Neutrophil (primary cell): ENCODE results near the gene HNRNPUL2.
A peak's percentile ranks its signal among the peaks of the same experiment; 100 is the strongest.
"Not testable (repeated sequence)": the region's sequence is repeated elsewhere in the genome, so short reads cannot be mapped to it uniquely, and the experiment has no call there.

Source experiments
- H3K27ac ChIP-seq: fragments of 200-600 bp; sonication (generic); 2 replicates; pipeline ENCODE4 v1.5.1; 2016; ENCODE audit warnings: mild to moderate bottlenecking, moderate library complexity
- H3K27me3 ChIP-seq: fragments of 200-600 bp; sonication (generic); 2 replicates; pipeline ENCODE4 v1.6.0; 2016; ENCODE audit warnings: mild to moderate bottlenecking
- H3K36me3 ChIP-seq: fragments of 200-600 bp; sonication (generic); 2 replicates; pipeline ENCODE4 v1.5.1; 2017
- H3K4me1 ChIP-seq, 2 experiments: fragments of 200-600 bp in 1 of 2; sonication (generic) in 1 of 2; 1 replicate in 1 of 2; 2 replicates in 1 of 2; pipeline versions ENCODE4 v1.5.1 to v1.6.1; 2013 to 2016; ENCODE audit warnings: low read depth in 1 of 2, low read length in 1 of 2, mild to moderate bottlenecking in 1 of 2, moderate library complexity in 1 of 2; ENCODE audit not compliant: control insufficient read depth in 1 of 2, insufficient read depth in 1 of 2
- H3K4me3 ChIP-seq, 2 experiments: fragments of 200-600 bp in 1 of 2; sonication (generic) in 1 of 2; 1 replicate in 1 of 2; 2 replicates in 1 of 2; pipeline ENCODE4 v1.5.1; 2013 to 2016; ENCODE audit warnings: low read depth in 1 of 2, low read length in 1 of 2, mild to moderate bottlenecking in 1 of 2, moderate library complexity in 1 of 2
- H3K9me3 ChIP-seq: fragments of 200-600 bp; sonication (generic); 2 replicates; pipeline ENCODE4 v1.5.1; 2016
- CTCF ChIP-seq: fragments of 200-600 bp; sonication (generic); IDR thresholded peaks from 2 replicates; pipeline ENCODE4 v1.5.1; 2016; ENCODE audit warnings: antibody characterized with exemption

Gene HNRNPUL2

GRCh38 chr11:62705880-62706849, 21.1 kb downstream of the HNRNPUL2 start:
- Histone ChIP-seq H3K27ac (peak overlapping the region; percentile 78), H3K4me3 (peak overlapping the region; percentile 75 to 83), H3K36me3 (peaks cover 7% of the 10 kb centered on the region), H3K9me3 (no peaks in the 10 kb centered on the region), H3K4me1 (peaks cover 56 to 70% of the 10 kb centered on the region in 2 experiments), H3K27me3 (no peaks in the 10 kb centered on the region)
- TF ChIP-seq CTCF = peak; percentile 47

GRCh38 chr11:62705413-62705812, 21.8 kb downstream of the HNRNPUL2 start:
- H3K9me3 ChIP-seq = no peaks in the 10 kb centered on the region
- H3K4me1 ChIP-seq = peaks cover 56 to 69% of the 10 kb centered on the region in 2 experiments
- H3K27ac ChIP-seq = peak overlapping the region; percentile 78
- no peaks in the 10 kb centered on the region for H3K36me3 ChIP-seq
- no peaks in the 10 kb centered on the region for H3K27me3 ChIP-seq
- no peak for TF ChIP-seq CTCF
- peak overlapping the region; percentile 75 to 83 for H3K4me3 ChIP-seq

GRCh38 chr11:62703921-62704320, 23.3 kb downstream of the HNRNPUL2 start:
- H3K9me3 ChIP-seq, H3K36me3 ChIP-seq, H3K27me3 ChIP-seq, H3K27ac ChIP-seq, H3K4me3 ChIP-seq: not testable (repeated sequence)
- peaks cover 46 to 58% of the 10 kb centered on the region in 2 experiments for H3K4me1 ChIP-seq

- no peak overlapping the region for H3K4me3 ChIP-seq
- peaks cover 35 to 49% of the 10 kb centered on the region in 2 experiments for H3K4me1 ChIP-seq
- no peak for TF ChIP-seq CTCF
- no peaks in the 10 kb centered on the region for H3K36me3 ChIP-seq
- H3K27ac ChIP-seq = peak overlapping the region; percentile 45
- H3K27me3 ChIP-seq = no peaks in the 10 kb centered on the region
- no peaks in the 10 kb centered on the region for H3K9me3 ChIP-seq
Observed at GRCh38 chr11:62702246-62702645, 25.0 kb downstream of the HNRNPUL2 start.

GRCh38 chr11:62694455-62695167, 32.6 kb downstream of the HNRNPUL2 start:
- no peaks in the 10 kb centered on the region for H3K27me3 ChIP-seq
- peaks cover 0 to 4% of the 10 kb centered on the region in 2 experiments for H3K4me1 ChIP-seq
- peaks cover 36% of the 10 kb centered on the region for H3K36me3 ChIP-seq
- no peak overlapping the region for H3K4me3 ChIP-seq
- H3K27ac ChIP-seq = peak overlapping the region; percentile 29
- TF ChIP-seq CTCF = peak; percentile 76
- H3K9me3 ChIP-seq = no peaks in the 10 kb centered on the region

- not testable (repeated sequence) for H3K27me3 ChIP-seq, H3K9me3 ChIP-seq, H3K4me3 ChIP-seq, H3K4me1 ChIP-seq, H3K27ac ChIP-seq
- peaks cover 36% of the 10 kb centered on the region for H3K36me3 ChIP-seq
Observed at GRCh38 chr11:62693624-62694023, 33.6 kb downstream of the HNRNPUL2 start.
